Natural killer cell (primary cell): ENCODE results near the gene ARV1. TPM values are rescaled to one million over a fixed set of nuclear protein-coding genes. Genes with fewer than 3 reads are reported as not detected.
A peak's percentile ranks its signal among the peaks of the same experiment; 100 is the strongest.

Experiments used
- ATAC-seq, 3 donors: fragments of 150-1000 bp in 2 of 3; fragments of 200-7000 bp in 1 of 3; cut with Tn5 transposase; 1 replicate in 1 of 3; 2 replicates in 2 of 3; pipeline ENCODE4 v1.10.0; 2021; ENCODE audit warnings: mild to moderate bottlenecking in 2 of 3, moderate library complexity in 2 of 3
- DNase-seq, 2 donors: peaks; one replicate each; pipeline versions ENCODE4 v3.0.0 to v3.0.0-alpha.2; 2013 to 2021; ENCODE audit warnings: mixed read lengths in 1 of 2
- H3K27ac ChIP-seq: one replicate; pipeline ENCODE4 v1.5.1; 2013; ENCODE audit warnings: mild to moderate bottlenecking, low read length
- H3K27me3 ChIP-seq: one replicate; pipeline ENCODE4 v1.6.1; 2013; ENCODE audit warnings: low read length; ENCODE audit not compliant: control insufficient read depth, insufficient read depth
- H3K36me3 ChIP-seq: one replicate; pipeline ENCODE4 v1.6.1; 2013; ENCODE audit warnings: low read length; ENCODE audit not compliant: control insufficient read depth, insufficient read depth
- H3K4me1 ChIP-seq: one replicate; pipeline ENCODE4 v1.6.1; 2013; ENCODE audit warnings: low read length; ENCODE audit not compliant: control insufficient read depth, insufficient read depth
- H3K4me3 ChIP-seq: one replicate; pipeline ENCODE4 v1.5.1; 2013; ENCODE audit warnings: low read length
- H3K9me3 ChIP-seq: one replicate; pipeline ENCODE4 v1.6.1; 2013; ENCODE audit warnings: low read length; ENCODE audit not compliant: control insufficient read depth, insufficient read depth
- H3K27ac Mint-ChIP-seq, 2 donors: one replicate each; pipeline ENCODE4 v1.8.0; 2022; ENCODE audit warnings: mild to moderate bottlenecking in 2 of 2, mixed read lengths in 2 of 2, moderate library complexity in 1 of 2
- H3K27me3 Mint-ChIP-seq, 2 donors: one replicate each; pipeline ENCODE4 v1.8.0; 2022; ENCODE audit warnings: low read depth in 2 of 2, mixed read lengths in 2 of 2
- H3K36me3 Mint-ChIP-seq: one replicate; pipeline ENCODE4 v1.8.0; 2022; ENCODE audit warnings: mixed read lengths
- H3K4me1 Mint-ChIP-seq, 2 donors: one replicate each; pipeline ENCODE4 v1.8.0; 2022; ENCODE audit warnings: mixed read lengths in 2 of 2
- H3K4me3 Mint-ChIP-seq: one replicate; pipeline ENCODE4 v1.8.0; 2022; ENCODE audit warnings: mild to moderate bottlenecking, moderate library complexity, mixed read lengths
- H3K9me3 Mint-ChIP-seq, 2 donors: one replicate each; pipeline ENCODE4 v1.8.0; 2022; ENCODE audit warnings: mixed read lengths in 2 of 2
- CTCF ChIP-seq: fragments of 200-600 bp; IDR thresholded peaks from one replicate; pipeline ENCODE4 v1.8.0; 2022; ENCODE audit warnings: antibody characterized with exemption
- WGBS: methylation state at CpG from one replicate; pipeline ENCODE4 v1.1.7; 2013; ENCODE audit warnings: missing lambda C conversion rate; ENCODE audit not compliant: insufficient coverage; 5-methylcytosine and 5-hydroxymethylcytosine counted together
- intact Hi-C: fragments of 100-400 bp; cut with micrococcal nuclease; formaldehyde crosslinking; loops from one replicate; pipeline ENCODE4 v1.14.2; 2022
- total RNA-seq, 4 donors: library from RNA; stranded (reverse); fragments of 120-200 nt in 1 of 4; gene quantifications; one replicate each; pipeline versions ENCODE4 v1.2.3 to v1.2.4, GENCODE V29; 2013 to 2022

ARV1 gene
- total RNA-seq, 3 donors from 2014 or later (not counting 1 experiment from before 2014, with no cell fraction given): 7.2 to 7.6 (median 7.3) TPM

- Mint-ChIP-seq H3K27me3 (no peaks in the 10 kb centered on the region), H3K27ac (peak overlapping the region in 1 of 2 donors; percentile 2), H3K9me3 (no peaks in the 10 kb centered on the region), H3K4me1 (peaks cover 18 to 30% of the 10 kb centered on the region in 2 donors), H3K4me3 (no peak overlapping the region), H3K36me3 (peaks cover 6% of the 10 kb centered on the region)
- TF ChIP-seq CTCF: no peak
- 63% methylated on average over 1 of the region's 1 CpG for WGBS
- peaks cover 48% of the 10 kb centered on the region for H3K36me3 ChIP-seq
- ATAC-seq (no peak), DNase-seq (no peak)
- H3K27ac ChIP-seq: no peak overlapping the region
- intact Hi-C loops: no loop called here
- no peaks in the 10 kb centered on the region for H3K4me1 ChIP-seq
- H3K4me3 ChIP-seq: no peak overlapping the region
- no peaks in the 10 kb centered on the region for H3K27me3 ChIP-seq
- no peaks in the 10 kb centered on the region for H3K9me3 ChIP-seq
These were observed 30.6 kb upstream of the ARV1 start for GRCh38 chr1:230948301-230948700.

GRCh38 chr1:230948903-230949302, 30.0 kb upstream of the ARV1 start:
- no peaks in the 10 kb centered on the region for H3K9me3 ChIP-seq
- peak overlapping the region in 1 of 2 donors; percentile 25 for H3K27ac Mint-ChIP-seq
- H3K4me1 ChIP-seq: no peaks in the 10 kb centered on the region
- peaks cover 6% of the 10 kb centered on the region for H3K36me3 Mint-ChIP-seq
- no peak for ATAC-seq
- intact Hi-C loops: no loop called here
- no peak overlapping the region for H3K27ac ChIP-seq
- H3K4me3 ChIP-seq: no peak overlapping the region
- peaks cover 18 to 30% of the 10 kb centered on the region in 2 donors for H3K4me1 Mint-ChIP-seq
- H3K27me3 ChIP-seq: no peaks in the 10 kb centered on the region
- WGBS: 98% methylated on average over 3 of the region's 3 CpGs
- H3K36me3 ChIP-seq: peaks cover 49% of the 10 kb centered on the region
- H3K9me3 Mint-ChIP-seq: no peaks in the 10 kb centered on the region
- TF ChIP-seq CTCF: no peak
- H3K27me3 Mint-ChIP-seq: no peaks in the 10 kb centered on the region
- no peak overlapping the region for H3K4me3 Mint-ChIP-seq
- no peak for DNase-seq

GRCh38 chr1:230950404-230950803, 28.5 kb upstream of the ARV1 start:
- Histone ChIP-seq H3K36me3 (peaks cover 47% of the 10 kb centered on the region), H3K9me3 (no peaks in the 10 kb centered on the region), H3K27me3 (no peaks in the 10 kb centered on the region), H3K4me3 (no peak overlapping the region), H3K27ac (no peak overlapping the region), H3K4me1 (no peaks in the 10 kb centered on the region)
- Mint-ChIP-seq H3K27ac (peak overlapping the region in 1 of 2 donors; percentile 34), H3K9me3 (no peaks in the 10 kb centered on the region), H3K27me3 (no peaks in the 10 kb centered on the region), H3K4me3 (no peak overlapping the region), H3K36me3 (peaks cover 3% of the 10 kb centered on the region), H3K4me1 (peaks cover 23 to 34% of the 10 kb centered on the region in 2 donors)
- ATAC-seq (no peak), DNase-seq (no peak)
- no CpG with 5 or more reads among the region's 3 CpGs for WGBS
- no peak for TF ChIP-seq CTCF
- intact Hi-C loops: no loop called here

GRCh38 chr1:230957580-230957989, 21.3 kb upstream of the ARV1 start:
- no peaks in the 10 kb centered on the region for H3K9me3 ChIP-seq
- no peaks in the 10 kb centered on the region for H3K4me1 ChIP-seq
- peak overlapping the region; percentile 28 for H3K27ac ChIP-seq
- no peaks in the 10 kb centered on the region for H3K9me3 Mint-ChIP-seq
- intact Hi-C loops: no loop called here
- H3K27me3 ChIP-seq: no peaks in the 10 kb centered on the region
- H3K27ac Mint-ChIP-seq: no peak overlapping the region
- no peaks in the 10 kb centered on the region for H3K27me3 Mint-ChIP-seq
- no peak for TF ChIP-seq CTCF
- ATAC-seq (no peak), DNase-seq (no peak)
- H3K36me3 ChIP-seq: peaks cover 58% of the 10 kb centered on the region
- H3K4me1 Mint-ChIP-seq: peaks cover 34% of the 10 kb centered on the region in 2 donors
- H3K36me3 Mint-ChIP-seq: no peaks in the 10 kb centered on the region
- no peak overlapping the region for H3K4me3 ChIP-seq
- 90% methylated on average over 3 of the region's 4 CpGs for WGBS
- H3K4me3 Mint-ChIP-seq: no peak overlapping the region
